Kidney epithelial cell (primary cell): ENCODE data around the gene CAMK2B. TPM values are rescaled to one million over a fixed set of nuclear protein-coding genes. Genes with fewer than 3 reads are reported as not detected.

Experiments
- DNase-seq: peaks from one replicate; pipeline ENCODE4 v3.0.0-alpha.2; 2010; ENCODE audit warnings: low read depth
- H3K27me3 ChIP-seq: 2 replicates; pipeline ENCODE4 v1.6.0; 2011; ENCODE audit warnings: low read length; ENCODE audit not compliant: control insufficient read depth, insufficient read depth
- H3K36me3 ChIP-seq: 2 replicates; pipeline ENCODE4 v1.5.1; 2011; ENCODE audit warnings: low read length; ENCODE audit not compliant: control insufficient read depth, insufficient read depth
- H3K4me3 ChIP-seq: 2 replicates; pipeline ENCODE4 v1.5.1; 2011; ENCODE audit warnings: low read depth, mild to moderate bottlenecking, control low read depth, low read length
- total RNA-seq: library from RNA; depleted of rRNA; stranded (reverse); fragments of >200 nt; gene quantifications from 2 replicates; pipeline ENCODE4 v1.2.3, GENCODE V29; 2015
- TF ChIP-seq, protein P1 (sequence below): IDR thresholded peaks from 2 replicates; pipeline ENCODE4 v1.5.1; 2011; ENCODE audit warnings: mild to moderate bottlenecking, moderate library complexity, low read length, control low read depth, inconsistent platforms; ENCODE audit not compliant: insufficient read depth, poor library complexity, severe bottlenecking

Gene CAMK2B
- total RNA-seq, 1 donor from 2014 or later: not detected

- no peak overlapping the region for H3K4me3 ChIP-seq
- no peak for DNase-seq
- H3K36me3 ChIP-seq: no peaks in the 10 kb centered on the region
- H3K27me3 ChIP-seq: peaks cover 14% of the 10 kb centered on the region
- TF ChIP-seq, protein P1, sequence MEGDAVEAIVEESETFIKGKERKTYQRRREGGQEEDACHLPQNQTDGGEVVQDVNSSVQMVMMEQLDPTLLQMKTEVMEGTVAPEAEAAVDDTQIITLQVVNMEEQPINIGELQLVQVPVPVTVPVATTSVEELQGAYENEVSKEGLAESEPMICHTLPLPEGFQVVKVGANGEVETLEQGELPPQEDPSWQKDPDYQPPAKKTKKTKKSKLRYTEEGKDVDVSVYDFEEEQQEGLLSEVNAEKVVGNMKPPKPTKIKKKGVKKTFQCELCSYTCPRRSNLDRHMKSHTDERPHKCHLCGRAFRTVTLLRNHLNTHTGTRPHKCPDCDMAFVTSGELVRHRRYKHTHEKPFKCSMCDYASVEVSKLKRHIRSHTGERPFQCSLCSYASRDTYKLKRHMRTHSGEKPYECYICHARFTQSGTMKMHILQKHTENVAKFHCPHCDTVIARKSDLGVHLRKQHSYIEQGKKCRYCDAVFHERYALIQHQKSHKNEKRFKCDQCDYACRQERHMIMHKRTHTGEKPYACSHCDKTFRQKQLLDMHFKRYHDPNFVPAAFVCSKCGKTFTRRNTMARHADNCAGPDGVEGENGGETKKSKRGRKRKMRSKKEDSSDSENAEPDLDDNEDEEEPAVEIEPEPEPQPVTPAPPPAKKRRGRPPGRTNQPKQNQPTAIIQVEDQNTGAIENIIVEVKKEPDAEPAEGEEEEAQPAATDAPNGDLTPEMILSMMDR: no peak
These were observed 59.7 kb downstream of the CAMK2B start for GRCh38 chr7:44265728-44266127.

DNA sequence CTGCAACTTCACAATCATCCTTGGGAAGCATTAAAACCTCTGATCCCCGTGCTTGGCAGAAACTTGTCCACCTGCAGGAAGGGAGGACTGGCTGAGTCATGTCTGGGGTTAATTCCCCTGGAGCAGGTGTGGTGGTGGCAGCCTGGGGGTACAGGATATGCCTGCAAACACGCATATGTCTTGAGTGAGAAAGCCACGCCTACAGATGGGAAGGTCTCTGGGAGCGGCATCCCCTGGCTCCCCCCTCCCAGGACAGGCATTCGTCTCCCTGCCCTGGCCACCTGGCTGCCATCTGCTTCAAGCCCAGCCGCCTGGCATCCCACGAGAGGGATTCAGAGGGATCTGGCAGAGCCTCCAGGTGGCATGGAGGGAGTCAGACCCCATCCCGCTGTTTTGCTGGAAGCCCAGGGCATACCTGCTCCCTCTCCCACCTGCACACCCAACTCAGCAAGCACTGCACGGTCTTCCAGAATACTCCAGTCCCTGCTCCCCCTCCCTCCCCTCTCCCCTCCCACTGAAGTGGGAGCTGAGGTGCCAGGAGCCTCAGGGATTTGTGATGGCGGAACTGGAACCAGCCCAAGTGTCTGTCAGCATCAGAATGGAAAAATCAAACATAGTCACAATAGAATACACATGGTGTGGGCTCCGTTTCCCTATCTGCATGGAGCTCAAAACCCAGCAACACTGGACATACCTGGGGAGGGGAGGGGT is 61.0 kb downstream of the CAMK2B start:
- H3K27me3 ChIP-seq: peaks cover 14% of the 10 kb centered on the region
- H3K36me3 ChIP-seq: no peaks in the 10 kb centered on the region
- no peak overlapping the region for H3K4me3 ChIP-seq
- TF ChIP-seq, protein P1: no peak
- DNase-seq: peak; percentile 42

DNA sequence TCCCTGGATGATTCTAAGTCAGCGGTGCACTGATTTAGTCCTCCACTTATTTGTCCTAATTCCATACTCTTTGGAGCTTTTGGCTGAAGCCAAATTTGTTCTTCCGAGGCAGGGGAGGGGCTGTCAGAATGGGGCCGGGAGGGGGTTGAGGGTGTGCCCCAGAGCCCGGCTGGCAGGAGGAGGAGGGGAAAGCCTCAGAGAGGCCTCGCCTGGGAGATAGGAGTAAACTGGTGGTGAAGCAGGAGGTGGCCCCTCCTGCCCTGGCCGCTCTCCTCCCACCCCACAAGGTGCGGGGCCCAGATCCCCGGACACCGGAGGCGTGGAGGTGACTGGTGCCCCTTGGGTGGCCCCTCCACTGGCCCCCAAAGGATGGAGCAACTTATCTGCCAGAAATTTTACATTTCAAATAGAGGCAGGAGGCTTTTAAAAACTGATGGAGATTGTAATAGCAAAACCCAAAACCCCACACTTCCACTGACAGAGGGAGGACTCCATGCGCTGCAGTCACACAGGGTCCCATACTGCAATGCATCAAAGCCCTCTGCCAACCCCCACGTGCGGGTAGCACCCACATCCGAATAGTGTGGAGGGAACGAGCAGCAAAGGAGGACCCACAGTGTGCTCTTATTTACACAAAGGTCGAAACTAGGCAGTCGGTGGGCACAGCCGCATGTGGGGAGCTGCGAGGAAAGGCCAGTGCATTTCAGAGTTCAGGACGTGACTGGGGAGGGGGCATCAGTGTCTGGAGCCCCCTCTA is 61.9 kb downstream of the CAMK2B start:
- no peak overlapping the region for H3K4me3 ChIP-seq
- no peaks in the 10 kb centered on the region for H3K36me3 ChIP-seq
- no peak for DNase-seq
- peaks cover 14% of the 10 kb centered on the region for H3K27me3 ChIP-seq
- TF ChIP-seq, protein P1: no peak

DNA sequence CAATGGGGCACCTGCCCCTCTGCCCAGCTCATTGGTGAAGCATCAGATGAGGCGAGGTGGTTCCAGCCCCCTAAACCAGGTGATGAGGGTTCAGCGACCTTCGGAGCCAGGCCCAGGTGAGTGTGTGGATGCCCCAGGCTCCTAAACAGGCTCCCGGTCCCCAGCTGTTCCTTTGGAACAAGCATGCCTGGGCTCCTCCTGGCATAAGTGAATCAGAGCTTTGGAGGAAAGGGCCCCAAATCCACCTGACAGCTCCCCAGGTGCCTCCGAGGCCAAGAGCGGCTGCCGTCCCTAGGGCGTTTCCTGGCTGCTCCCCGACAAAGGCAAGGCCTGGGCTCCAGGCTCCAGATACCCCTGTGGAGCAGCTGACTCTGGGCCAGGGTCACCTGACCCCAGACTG is 63.4 kb downstream of the CAMK2B start:
- Histone ChIP-seq H3K4me3 (no peak overlapping the region), H3K27me3 (peaks cover 7% of the 10 kb centered on the region), H3K36me3 (no peaks in the 10 kb centered on the region)
- TF ChIP-seq, protein P1: no peak
- no peak for DNase-seq

GRCh38 chr7:44261240-44261639 is 64.2 kb downstream of the CAMK2B start:
- TF ChIP-seq, protein P1: no peak
- no peak for DNase-seq
- no peaks in the 10 kb centered on the region for H3K36me3 ChIP-seq

More at GRCh38 chr7:44261240-44261639, 64.2 kb downstream of the CAMK2B start:
- H3K27me3 ChIP-seq: peaks cover 2% of the 10 kb centered on the region
- no peak overlapping the region for H3K4me3 ChIP-seq
